Measurements from ENCODE around the gene FJX1.

FJX1 gene

DNA sequence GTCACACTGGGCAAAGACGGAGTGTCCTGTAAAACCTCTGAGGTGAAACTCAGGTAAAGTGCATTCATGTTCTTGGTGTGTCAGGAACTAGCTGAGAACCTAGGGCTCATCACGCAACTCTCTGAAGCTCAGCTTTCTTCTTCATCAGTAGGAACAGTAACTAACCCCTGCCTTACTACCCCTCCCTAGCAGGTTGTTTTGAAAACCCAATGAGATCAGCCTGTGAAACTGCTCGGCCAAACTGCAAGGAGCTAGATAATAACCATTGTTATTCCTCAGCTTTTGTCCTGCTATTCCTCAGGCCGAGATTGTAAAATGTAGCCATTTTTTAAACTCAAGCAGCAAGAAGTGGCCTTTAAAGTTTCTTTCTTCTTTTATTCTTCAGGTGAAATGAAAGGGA is 9.8 kb upstream of the FJX1 start:
- DNase-seq, result no peak

DNA sequence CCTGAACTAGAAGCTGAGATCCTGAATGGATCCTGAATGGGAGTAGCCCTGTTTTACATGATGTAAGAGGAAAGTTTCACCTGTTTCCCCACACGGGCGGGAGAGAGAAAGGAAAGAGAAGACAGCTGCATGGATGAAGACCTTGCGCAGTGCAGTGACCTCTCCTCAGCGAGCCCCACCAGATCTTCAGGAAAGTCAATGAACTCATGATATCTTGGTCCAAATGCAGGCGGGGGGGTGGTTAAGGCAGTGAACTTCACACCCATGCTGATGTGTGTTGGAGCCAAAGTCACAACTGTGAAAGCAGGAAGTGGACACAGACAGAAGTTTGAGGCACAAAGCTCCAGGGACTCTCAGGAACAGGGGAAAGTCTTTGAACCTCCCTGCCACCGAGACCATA is 8.6 kb upstream of the FJX1 start:
- DNase-seq, result no peak

DNA sequence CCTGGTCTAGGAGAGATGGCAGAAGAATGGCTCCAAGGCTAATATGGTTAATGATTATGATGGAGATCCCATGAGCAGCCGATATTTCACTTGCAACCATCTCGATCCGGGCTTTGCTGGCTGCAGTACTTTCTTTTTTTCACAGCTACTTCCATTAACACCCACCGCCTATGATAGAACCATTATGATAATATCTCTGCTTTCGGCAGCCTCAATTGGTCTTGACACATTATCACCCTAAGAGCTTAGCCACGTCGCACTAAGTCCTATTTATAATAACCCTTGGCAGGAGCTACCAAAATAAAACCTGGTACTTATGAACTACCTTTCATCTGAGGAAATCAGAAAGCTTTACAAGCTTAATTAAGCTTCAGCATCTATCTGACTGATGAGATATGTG is 7.6 kb upstream of the FJX1 start:
- no peak for DNase-seq

DNA sequence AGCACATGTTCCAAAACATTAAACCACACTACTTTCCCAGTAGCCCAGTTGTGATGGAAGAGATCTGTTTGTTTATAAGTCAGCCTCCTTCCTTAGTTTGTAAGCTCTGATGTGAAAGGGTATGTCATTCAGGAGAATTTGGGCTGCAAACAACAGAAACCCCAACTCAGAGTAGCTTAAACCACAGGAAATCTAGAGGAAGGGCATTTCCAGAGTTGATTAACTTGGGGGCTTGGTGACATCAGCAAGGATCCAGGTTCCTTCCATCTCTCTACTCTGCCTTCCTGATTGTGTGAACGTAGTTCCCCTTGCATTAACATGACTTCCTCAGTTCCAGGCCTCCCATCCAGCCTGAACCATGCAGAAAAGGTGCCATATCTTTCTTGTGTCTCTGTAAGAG is 6.5 kb upstream of the FJX1 start:
- no peak for DNase-seq

DNA sequence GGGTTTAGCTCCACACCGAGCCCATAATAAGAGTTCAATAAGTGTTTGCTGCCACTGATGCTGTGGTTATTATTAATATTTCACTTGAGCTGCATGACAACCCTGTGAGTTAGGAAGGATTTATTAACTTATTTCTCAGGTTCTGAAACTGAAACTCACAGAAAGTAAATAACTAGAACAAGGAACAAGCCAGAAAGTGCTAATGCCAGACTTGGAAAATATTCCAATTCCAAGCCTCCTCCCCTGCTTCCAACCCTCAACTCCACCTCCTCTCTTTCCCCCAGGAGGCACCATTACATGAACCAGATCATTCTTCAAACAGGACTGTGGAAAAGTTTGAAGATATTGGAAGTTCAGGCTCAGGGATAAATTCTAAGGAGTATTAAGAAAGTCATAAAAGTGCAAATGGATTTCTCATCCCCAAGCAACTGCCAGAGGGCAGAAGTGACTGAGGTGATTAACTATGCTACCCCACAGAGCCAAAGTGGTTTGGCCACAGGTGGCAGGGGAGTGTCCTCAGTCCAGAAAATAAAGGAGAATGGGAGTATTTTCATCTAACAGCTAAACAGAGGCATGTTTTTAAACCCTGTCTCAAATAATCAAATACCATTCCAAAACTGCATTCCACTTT is 3.2 kb upstream of the FJX1 start:
- DNase-seq, result no peak

DNA sequence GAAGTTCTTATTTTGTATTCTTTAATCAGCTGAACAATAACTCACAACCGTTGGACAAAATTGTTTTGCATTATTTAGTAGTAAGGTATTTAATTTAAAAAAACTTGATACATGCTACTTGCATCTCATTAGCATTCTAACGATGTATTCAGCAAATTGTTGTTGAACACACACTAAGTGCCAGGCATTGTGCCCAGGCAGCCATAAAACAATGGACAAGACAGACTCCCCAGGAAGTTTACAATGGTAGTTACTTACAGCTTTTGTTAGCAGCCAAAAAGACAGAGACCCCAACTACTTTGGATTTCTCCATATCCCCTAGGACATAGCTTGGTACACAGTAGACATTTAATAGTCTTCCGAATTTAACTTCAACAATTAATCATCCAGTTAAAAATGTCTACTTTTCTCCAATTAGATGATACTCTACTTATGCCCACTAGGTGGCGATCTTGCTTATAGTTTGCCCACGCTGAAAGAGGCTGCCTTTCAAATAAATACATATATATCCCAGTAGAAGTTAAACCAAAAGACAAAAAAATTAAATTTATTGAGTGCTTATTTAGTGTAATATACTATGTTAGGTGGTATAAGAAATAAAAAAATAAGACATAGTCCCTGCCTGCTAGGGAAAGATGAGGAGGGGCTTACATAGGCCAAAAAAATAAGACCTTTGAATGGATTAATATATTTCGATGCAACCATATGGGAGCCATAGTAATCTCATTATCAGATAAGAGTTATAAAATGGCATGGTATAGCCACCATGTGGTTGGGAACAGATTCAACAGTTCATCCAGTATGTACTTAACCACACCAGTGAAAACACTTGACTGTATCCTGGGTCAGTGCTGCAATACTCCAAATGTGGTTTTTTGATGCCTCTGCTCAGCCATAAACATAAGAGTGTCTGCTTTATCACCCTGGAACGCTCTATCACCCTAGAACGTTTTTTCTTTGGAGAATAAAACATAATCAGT is 2.0 kb upstream of the FJX1 start:
- peak in 1 of 2 experiments; percentile 67 for DNase-seq

DNA sequence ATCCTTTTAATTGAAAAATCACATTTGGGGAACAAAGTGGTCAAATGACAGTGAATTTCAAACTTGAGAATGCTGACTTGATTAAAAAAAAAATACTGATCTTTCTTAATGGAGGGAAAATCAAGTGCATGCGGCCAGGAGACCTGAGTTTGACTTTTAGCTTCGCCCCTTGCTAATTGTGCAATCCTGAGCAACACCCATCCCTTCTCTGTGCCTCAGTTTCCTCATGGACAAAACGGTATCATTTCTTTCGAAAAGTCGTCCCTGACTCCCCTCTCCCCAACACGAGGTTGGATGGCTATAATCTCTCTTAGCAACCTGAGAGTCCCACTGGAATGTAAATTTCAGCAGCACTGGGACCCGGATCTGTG is 959 bp upstream of the FJX1 start:
- no peak for DNase-seq

DNA sequence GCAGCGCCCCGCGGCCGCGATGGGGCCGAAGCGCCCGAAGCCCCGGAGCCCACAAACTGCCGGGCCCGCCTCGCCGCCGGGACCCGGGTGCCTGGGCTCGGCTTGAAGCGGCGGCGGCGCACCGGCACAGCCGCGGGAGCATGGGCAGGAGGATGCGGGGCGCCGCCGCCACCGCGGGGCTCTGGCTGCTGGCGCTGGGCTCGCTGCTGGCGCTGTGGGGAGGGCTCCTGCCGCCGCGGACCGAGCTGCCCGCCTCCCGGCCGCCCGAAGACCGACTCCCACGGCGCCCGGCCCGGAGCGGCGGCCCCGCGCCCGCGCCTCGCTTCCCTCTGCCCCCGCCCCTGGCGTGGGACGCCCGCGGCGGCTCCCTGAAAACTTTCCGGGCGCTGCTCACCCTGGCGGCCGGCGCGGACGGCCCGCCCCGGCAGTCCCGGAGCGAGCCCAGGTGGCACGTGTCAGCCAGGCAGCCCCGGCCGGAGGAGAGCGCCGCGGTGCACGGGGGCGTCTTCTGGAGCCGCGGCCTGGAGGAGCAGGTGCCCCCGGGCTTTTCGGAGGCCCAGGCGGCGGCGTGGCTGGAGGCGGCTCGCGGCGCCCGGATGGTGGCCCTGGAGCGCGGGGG is 346 bp downstream of the FJX1 start:
- DNase-seq, result no peak

DNA sequence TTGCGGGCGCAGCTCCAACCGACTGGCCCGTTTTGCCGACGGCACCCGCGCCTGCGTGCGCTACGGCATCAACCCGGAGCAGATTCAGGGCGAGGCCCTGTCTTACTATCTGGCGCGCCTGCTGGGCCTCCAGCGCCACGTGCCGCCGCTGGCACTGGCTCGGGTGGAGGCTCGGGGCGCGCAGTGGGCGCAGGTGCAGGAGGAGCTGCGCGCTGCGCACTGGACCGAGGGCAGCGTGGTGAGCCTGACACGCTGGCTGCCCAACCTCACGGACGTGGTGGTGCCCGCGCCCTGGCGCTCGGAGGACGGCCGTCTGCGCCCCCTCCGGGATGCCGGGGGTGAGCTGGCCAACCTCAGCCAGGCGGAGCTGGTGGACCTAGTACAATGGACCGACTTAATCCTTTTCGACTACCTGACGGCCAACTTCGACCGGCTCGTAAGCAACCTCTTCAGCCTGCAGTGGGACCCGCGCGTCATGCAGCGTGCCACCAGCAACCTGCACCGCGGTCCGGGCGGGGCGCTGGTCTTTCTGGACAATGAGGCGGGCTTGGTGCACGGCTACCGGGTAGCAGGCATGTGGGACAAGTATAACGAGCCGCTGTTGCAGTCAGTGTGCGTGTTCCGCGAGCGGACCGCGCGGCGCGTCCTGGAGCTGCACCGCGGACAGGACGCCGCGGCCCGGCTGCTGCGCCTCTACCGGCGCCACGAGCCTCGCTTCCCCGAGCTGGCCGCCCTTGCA is 1.0 kb downstream of the FJX1 start:
- peak in 1 of 2 experiments; percentile 48 for DNase-seq

DNA sequence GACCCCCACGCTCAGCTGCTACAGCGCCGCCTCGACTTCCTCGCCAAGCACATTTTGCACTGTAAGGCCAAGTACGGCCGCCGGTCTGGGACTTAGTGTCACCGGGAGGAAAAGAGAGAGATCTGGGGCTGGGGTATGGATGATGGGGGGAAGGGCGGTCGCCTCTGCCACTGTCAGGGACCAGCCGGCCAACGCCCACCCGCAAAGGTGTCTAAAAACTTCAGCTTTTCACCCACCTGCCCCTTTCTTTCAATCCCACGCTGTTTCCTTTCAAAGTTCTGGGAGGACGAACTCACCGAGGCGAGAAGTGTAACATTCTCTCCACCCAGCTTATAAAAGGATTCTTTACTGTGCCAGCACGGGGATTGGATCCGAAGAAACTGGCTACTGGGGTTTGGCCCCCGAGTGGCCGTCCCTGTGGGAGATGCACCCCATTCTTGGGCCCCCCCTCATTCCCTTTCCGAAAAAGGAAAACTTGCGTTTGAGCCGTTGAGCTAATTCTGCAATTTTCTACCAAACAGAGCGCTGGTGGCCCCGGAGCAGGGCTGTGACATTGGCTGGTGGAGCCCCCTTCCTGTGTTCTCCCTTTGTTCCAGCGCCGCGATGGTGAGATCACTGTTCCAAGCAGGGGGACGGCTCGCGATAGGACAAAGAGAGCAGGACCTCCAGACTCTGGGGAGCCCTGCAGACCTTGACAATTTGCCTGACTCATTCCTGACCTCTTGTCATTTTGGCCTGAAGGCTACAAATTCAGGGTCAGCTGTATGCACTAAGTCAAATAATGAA is 1.8 kb downstream of the FJX1 start:
- DNase-seq, result peak; percentile 40 to 74

DNA sequence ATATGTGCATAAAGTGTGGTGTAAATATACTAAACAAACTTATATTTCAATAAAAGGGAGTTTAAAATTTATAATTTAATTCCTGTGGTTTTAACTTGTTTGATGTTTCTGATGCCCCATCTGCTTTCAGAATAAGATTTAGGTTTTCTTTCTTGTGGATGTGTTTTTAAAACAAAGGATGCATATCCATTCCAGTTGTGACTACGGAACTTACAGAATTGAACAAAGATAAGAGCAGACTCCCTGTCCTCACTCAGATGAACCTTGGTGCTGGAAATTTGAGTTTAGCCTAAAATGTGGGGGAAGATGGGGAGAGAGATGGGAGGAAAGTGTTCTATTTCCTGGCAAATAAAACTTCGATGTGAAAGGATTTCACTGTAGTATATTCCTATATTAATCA is 2.5 kb downstream of the FJX1 start:
- no peak for DNase-seq

DNA sequence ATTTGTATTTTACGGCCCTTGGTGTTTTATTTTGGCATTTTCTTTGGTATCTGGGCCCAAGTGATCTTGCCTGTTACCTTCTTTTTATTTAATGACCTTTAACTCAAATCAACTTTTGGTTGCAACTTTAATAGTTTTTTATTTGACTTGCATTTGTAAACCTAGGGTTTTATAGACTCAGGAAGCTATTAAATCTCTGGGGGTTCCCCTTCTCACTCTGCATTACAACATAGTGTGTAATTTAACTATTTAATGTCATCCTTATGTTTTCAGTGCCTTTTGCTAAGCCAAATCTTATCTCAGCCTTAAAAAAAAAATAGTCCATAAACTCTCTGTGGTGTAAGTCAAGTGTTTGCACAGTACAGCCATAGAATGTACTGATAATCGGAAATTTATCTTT is 3.4 kb downstream of the FJX1 start:
- DNase-seq, result no peak

DNA sequence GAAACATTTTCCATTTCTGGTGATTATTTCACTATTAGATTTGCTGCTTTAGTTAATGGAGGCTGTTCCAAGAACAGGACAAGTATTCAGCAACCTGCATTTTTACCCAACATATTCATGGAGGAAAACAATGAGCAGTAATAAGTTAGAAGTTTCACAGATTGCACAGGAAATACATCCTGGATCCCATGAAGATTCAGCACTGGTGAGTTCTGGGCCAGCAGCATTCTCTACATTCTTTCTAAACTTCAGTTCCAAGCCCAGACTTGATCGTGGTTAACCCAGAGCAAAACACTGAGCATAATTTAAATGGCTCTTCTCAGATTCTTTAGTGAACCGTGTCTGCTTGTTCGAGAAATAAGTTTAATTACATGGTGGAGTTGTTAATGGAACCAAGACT is 3.8 kb downstream of the FJX1 start:
- no peak for DNase-seq

DNA sequence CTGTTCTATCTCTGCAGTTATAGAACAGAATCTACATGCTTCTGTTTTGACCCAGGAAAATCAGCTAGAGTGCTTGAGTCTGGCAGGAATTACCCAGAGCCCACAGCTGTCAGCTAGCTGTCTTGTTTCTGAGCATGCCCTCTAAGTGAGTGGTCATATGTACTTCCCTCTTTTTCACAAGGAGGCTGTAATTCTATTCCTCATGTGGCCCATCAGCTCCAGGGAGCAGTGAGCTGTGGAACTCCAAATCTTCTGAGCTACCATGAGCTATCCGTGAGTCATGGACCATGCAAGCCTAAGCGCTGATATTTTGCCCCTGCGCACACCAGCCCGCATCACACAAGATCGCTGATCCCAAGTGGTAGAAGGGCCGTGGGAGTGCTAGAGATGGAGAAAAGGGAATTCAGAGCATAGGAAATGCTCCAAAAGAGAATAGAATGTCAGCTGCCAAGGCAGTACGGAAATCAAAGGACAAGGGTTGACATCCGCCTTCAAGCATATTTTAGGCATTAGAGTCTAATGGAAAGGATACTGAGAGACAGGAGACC is 5.4 kb downstream of the FJX1 start:
- no peak for DNase-seq

DNA sequence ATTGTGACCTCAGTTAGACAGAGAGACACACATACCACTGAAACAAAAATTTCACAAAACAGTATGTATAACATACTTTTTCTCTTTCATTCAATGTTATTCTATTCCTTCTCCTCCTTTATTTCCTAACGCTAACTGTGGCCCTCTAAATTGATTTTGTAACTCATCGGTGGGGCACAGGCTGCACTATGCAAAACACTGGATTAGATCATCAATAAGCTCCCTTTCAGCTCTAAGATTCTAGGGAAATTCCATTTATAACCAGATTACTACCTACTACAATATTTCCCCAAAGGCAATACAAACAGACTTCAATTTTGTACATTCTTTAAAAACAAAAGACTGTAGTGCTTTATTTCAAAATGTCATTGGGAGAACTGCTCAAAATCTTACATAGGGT is 6.1 kb downstream of the FJX1 start:
- no peak for DNase-seq

DNA sequence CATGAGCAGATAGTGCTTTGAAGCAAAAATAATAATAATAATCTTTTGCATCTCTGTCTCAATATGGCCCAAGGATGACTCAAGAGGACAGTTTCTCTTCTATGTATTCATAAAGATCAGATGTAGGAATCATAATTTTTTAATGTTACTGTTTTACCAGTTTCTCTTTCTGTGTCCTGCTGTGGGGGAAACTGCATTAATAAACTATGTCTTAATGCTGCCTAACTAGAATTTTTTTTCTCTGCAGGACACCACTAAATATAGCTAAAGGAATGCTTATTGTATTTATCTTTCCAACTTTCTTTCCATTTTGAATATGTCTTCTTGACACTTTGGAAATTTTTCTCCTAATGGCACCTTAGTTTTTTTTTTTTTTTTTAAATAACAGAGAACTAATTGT is 6.5 kb downstream of the FJX1 start:
- no peak for DNase-seq

DNA sequence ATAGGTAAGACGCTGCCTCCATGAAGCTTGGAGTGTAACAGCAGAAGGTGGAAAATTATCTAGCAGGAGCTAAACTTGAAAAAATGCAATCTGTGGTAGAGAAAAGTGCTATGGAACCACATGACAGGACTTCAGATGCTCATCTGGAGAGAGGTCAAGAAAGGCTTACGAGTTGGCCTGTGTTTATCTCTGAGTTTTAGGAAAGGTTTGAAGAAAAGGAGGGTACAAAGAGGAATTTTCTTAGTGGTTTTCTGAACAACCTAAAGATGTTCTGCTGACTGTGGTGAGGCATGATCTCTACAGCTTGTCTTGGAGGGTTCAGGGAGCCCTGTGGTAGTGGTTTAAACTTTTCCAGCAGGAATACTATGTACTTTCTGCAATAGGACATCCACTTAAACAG is 8.2 kb downstream of the FJX1 start:
- no peak for DNase-seq

DNA sequence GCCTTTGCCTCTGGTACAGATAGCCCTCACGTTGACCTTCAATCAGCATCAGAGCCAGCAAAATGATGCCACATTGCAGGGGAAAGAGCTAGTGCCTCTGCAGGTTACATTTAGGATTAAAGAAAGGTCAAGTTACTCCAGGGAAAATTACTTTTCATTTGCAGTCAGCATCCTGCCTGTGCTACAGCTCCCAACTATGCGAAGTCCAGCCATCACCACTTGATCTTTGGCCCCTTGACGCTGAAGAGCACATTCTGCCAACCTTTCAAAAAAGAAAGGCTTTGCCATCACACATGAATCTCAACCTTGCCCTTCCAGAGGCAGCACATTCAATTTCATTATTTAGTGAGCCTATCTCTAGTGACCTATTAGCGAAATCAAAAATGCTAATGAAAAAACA is 11.3 kb downstream of the FJX1 start:
- DNase-seq, result no peak

DNA sequence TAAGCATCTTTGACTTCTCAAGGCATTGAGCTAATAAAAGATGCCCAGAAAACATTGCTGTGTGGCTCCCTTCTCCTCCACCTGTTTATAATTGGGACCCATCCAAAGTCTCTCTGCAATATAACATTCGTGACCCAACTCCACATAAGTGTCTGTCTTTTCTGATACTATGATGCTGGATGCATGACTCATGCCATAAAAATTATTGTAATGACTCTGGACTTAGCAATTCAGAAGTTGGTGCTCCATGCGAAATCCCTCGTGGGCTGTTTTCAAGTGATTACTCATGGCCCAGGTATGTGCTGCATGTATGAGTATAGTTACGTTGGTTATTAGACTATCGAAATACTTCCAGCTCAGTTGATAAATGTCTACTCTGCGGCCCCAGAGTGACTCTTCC is 11.7 kb downstream of the FJX1 start:
- DNase-seq, result no peak

DNA sequence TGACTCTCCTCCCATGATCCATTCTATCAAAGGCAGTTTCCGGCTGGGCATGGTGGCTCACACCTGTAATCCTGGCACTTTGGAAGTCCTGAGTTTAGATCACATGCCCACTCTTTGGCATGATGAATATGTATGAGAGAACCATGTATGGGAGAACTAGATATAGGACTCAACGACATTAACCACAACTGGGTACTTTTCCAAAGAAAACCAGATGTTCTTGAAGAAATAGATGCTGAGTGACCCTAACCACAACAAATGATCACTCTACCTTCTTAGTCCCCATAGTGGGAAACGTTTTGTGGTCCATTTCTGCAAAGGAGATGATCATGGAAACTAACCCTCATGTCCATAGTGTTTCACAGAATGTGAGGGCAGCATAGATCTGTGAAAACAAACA is 13.6 kb downstream of the FJX1 start:
- DNase-seq, result no peak

DNA sequence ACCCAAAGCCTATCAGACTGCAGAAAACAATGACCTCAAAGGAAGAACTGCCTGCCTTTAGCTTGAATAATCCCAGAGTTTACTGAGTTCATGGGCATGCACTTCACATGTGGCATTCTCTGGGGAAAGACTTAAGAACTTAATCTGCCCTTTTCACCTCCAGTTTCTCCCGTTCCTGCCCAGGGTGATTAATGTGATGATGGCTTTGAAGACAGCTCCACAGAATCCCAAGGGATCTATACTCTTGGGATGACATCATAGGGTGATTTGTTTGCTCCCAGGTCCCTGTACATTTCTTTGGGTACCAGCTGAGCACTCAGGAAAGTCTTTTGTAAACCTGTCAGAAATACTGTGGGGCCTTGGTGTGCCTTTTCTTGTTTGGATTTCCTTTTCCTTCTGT is 14.0 kb downstream of the FJX1 start:
- DNase-seq, result peak in 1 of 2 experiments; percentile 30

DNA sequence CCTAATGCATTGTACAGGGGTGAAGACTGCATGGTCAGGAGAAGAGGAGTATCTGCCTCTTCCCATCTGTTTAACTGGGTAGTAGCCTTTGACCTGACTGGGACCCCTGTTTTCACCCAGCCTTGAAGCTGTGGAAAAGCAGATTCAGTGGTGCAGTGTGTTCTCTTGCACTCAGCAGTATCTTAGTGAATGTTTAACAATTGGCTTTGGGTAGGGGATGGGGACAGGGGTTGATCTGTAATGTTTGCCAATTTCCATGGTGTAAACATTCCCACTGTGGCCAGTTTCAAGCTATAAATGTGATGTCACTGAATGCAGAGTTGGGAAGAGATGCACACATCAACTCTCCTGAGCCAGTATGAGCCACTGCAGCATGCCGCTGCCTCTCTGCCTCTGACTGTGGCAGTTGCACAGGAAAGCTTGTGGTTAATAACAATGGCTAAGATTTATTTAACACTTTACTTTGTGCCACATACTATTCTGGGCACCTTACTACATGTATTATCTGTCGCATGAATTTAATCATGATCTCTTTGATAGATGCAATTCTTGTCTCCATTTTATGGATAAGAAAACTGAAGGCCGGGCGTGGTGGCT is 15.7 kb downstream of the FJX1 start:
- no peak for DNase-seq
